Ectodermal cell (in vitro differentiated cells): ENCODE measurements around the gene OTC. TPM values are rescaled to one million over a fixed set of nuclear protein-coding genes. Genes with fewer than 3 reads are reported as not detected.

ENCODE experiments used
- H3K27ac ChIP-seq: 2 replicates; pipeline ENCODE4 v1.7.0; 2013; ENCODE audit warnings: mild to moderate bottlenecking, low read depth, low read length; ENCODE audit not compliant: insufficient read depth, poor library complexity, severe bottlenecking
- H3K27me3 ChIP-seq: 2 replicates; pipeline ENCODE4 v1.7.0; 2013; ENCODE audit warnings: mild to moderate bottlenecking, low read length; ENCODE audit not compliant: insufficient read depth, control insufficient read depth, poor library complexity, severe bottlenecking
- H3K36me3 ChIP-seq: one replicate; pipeline ENCODE4 v1.7.0; 2013; ENCODE audit warnings: low read length; ENCODE audit not compliant: control insufficient read depth, insufficient read depth
- H3K4me1 ChIP-seq: one replicate; pipeline ENCODE4 v1.7.0; 2013; ENCODE audit warnings: low read length; ENCODE audit not compliant: control insufficient read depth, insufficient read depth
- H3K4me3 ChIP-seq: 2 replicates; pipeline ENCODE4 v1.7.0; 2013; ENCODE audit warnings: low read depth, low read length, control low read depth; ENCODE audit not compliant: insufficient read depth
- H3K9me3 ChIP-seq: 2 replicates; pipeline ENCODE4 v1.7.0; 2013; ENCODE audit warnings: mild to moderate bottlenecking, low read length, moderate library complexity; ENCODE audit not compliant: control insufficient read depth
- WGBS, 2 experiments: methylation state at CpG; one replicate each; pipeline ENCODE4 v1.1.7; 2013; ENCODE audit warnings: missing lambda C conversion rate in 2 of 2; 5-methylcytosine and 5-hydroxymethylcytosine counted together
- polyA plus RNA-seq, 4 experiments: library from polyadenylated mRNA; stranded (reverse); fragments of 50-300 nt; gene quantifications; one replicate each; pipeline ENCODE4 v1.2.3, GENCODE V29; 2013

Gene OTC
- not detected for polyA plus RNA-seq (2013, experiment 1 of 4)
- not detected for polyA plus RNA-seq (2013, experiment 2 of 4)
- polyA plus RNA-seq (2013, experiment 3 of 4) = not detected
- not detected for polyA plus RNA-seq (2013, experiment 4 of 4)

DNA sequence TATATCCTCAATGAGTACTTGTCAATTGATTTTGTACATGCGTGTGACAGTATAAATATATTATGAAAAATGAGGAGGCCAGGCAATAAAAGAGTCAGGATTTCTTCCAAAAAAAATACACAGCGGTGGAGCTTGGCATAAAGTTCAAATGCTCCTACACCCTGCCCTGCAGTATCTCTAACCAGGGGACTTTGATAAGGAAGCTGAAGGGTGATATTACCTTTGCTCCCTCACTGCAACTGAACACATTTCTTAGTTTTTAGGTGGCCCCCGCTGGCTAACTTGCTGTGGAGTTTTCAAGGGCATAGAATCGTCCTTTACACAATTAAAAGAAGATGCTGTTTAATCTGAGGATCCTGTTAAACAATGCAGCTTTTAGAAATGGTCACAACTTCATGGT lies at the start of gene OTC:
Gene OTC (plus strand): TSS at position 243 of the 400 bp plus-strand sequence. CDS start 93 bp downstream, at position 336.
- no peaks in the 10 kb centered on the region for H3K4me1 ChIP-seq
- H3K27me3 ChIP-seq = no peaks in the 10 kb centered on the region
- H3K36me3 ChIP-seq = no peaks in the 10 kb centered on the region
- H3K9me3 ChIP-seq = no peaks in the 10 kb centered on the region
- H3K27ac ChIP-seq = no peak within 1 kb of the TSS
- WGBS, 2 experiments = 94 to 98% methylated on average over 2 to 4 of the region's 4 CpGs
- no peak within 1 kb of the TSS for H3K4me3 ChIP-seq

DNA sequence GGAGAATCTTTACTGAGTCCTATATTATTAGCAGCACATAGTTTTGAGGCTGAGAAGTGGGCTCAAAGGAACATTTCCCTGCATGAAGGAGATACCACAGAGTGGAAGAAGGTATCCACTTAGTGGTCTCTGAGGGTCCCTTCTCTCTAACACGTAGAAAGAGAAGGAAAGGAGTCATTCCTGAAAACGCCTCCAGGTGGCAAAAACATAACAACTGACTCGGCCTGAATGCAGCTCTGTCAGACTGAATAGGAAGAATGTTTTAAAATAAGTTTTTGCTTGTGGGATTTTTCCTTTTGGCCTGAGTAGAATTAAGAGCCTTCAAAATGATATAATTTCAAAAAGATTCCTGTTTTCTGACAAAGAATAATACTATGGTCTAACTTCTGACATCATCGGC lies 48.4 kb upstream of the OTC start:
- Histone ChIP-seq H3K36me3 (no peaks in the 10 kb centered on the region), H3K9me3 (no peaks in the 10 kb centered on the region), H3K27me3 (no peaks in the 10 kb centered on the region), H3K27ac (no peak overlapping the region), H3K4me1 (no peaks in the 10 kb centered on the region), H3K4me3 (no peak overlapping the region)
- 39 to 40% methylated on average over 3 of the region's 4 CpGs for WGBS, 2 experiments

DNA sequence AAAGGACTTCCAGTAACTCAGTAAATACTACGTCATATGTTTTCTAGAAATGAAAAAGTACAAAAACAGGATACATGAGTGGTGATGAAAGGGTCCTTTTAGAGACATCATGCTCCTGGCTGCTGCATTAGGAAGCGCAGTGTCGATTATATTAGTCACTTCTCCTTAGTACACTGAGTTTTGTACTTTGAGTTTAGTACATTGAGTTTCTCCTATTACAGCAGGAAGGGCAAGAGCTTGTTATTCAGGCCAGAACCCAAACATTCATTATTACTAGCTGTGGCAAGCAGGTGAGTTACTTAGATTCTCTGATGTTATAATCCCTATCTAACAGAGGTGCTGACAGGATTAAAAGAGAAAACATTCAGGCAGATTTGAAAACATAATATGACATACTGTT lies 46.4 kb upstream of the OTC start:
- no peak overlapping the region for H3K27ac ChIP-seq
- no peaks in the 10 kb centered on the region for H3K27me3 ChIP-seq
- no peak overlapping the region for H3K4me3 ChIP-seq
- no peaks in the 10 kb centered on the region for H3K4me1 ChIP-seq
- 100% methylated on average over 3 of the region's 3 CpGs for WGBS, 2 experiments
- H3K9me3 ChIP-seq = no peaks in the 10 kb centered on the region
- no peaks in the 10 kb centered on the region for H3K36me3 ChIP-seq

DNA sequence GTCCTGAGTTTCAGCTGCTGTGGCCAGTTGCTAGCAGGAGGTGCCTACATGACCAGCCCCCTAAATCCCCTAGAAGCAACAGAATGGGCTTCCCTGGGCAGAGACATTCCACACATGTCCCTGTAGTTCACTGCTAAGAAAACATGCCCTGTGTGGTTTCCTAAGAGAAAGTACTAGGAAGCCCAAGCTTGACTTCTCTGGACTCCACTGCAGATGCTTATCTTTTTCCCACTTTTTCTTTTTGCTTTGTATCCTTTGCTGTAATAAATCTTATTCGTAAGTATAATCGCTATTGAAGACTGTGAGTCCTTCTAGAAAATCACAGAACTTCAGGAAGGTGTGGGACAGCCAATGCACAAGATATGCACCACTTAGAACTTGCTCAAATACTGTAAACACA lies 40.7 kb upstream of the OTC start:
- Histone ChIP-seq H3K27me3 (no peaks in the 10 kb centered on the region), H3K4me3 (no peak overlapping the region), H3K9me3 (no peaks in the 10 kb centered on the region), H3K27ac (no peak overlapping the region), H3K36me3 (no peaks in the 10 kb centered on the region), H3K4me1 (no peaks in the 10 kb centered on the region)
- 80 to 100% methylated on average over 1 to 2 of the region's 2 CpGs for WGBS, 2 experiments

DNA sequence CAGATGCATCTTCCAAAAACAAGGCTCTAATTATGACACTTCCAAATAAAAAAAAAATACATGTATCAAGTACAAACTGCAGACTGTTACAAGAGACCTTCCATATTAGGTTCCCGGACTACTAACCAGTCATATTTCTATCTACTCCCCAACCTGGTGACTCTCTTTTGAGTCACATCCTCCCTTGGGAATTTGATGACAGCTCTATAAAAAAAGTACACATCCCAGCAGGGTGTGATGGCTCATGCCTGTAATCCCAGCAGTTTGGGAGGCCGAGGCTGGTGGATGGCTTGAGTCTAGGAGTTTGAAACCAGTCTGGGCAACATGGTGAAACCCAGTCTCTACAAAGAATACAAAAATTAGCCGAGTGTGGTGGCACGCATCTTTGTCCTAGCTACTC lies 40.0 kb upstream of the OTC start:
- WGBS, 2 experiments = 89 to 94% methylated on average over 4 of the region's 4 CpGs
- Histone ChIP-seq H3K4me1 (no peaks in the 10 kb centered on the region), H3K4me3 (no peak overlapping the region), H3K36me3 (no peaks in the 10 kb centered on the region), H3K27ac (no peak overlapping the region), H3K27me3 (no peaks in the 10 kb centered on the region), H3K9me3 (no peaks in the 10 kb centered on the region)

DNA sequence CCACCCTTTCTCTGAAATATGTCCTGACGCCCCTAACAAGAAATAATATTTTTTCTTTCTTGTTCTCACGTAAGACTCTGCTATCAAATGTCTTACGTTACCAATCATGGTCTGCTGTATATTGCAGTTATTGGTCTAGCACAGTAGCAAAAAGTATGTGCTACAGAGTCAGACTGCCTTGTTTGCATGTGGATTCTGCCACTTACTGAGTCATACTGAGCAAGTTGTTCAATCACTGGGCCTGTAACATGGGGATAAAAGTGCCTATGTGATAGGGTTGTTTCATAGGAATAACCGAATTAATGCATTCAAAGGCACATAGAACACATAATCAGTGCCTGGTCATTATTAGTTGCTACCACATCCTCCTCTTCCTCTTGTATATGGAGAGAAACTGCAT lies 39.2 kb upstream of the OTC start:
- Histone ChIP-seq H3K27ac (no peak overlapping the region), H3K4me1 (no peaks in the 10 kb centered on the region), H3K27me3 (no peaks in the 10 kb centered on the region), H3K4me3 (no peak overlapping the region), H3K9me3 (no peaks in the 10 kb centered on the region), H3K36me3 (no peaks in the 10 kb centered on the region)
- 86 to 95% methylated on average over 1 to 4 of the region's 4 CpGs for WGBS, 2 experiments

DNA sequence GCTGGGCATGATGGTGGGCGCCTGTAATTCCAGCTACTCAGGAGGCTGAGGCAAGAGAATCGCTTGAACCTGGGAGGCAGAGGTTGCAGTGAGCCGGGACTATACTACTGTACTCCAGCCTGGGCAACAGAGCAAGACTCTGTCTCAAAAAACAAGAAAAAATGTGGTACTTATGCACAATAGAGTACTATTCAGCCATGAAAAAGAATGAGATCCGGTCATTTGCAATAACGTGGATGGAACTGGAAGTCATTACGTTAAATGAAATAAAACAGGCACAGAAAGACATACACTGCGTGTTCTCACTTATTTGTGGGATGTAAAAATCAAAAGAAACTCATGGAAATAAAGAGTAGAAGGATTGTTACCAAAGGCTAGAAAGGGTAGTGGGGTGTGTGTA lies 37.2 kb upstream of the OTC start:
- Histone ChIP-seq H3K27me3 (no peaks in the 10 kb centered on the region), H3K27ac (no peak overlapping the region), H3K9me3 (no peaks in the 10 kb centered on the region), H3K4me1 (no peaks in the 10 kb centered on the region), H3K36me3 (no peaks in the 10 kb centered on the region), H3K4me3 (no peak overlapping the region)
- 90 to 92% methylated on average over 7 of the region's 7 CpGs for WGBS, 2 experiments

DNA sequence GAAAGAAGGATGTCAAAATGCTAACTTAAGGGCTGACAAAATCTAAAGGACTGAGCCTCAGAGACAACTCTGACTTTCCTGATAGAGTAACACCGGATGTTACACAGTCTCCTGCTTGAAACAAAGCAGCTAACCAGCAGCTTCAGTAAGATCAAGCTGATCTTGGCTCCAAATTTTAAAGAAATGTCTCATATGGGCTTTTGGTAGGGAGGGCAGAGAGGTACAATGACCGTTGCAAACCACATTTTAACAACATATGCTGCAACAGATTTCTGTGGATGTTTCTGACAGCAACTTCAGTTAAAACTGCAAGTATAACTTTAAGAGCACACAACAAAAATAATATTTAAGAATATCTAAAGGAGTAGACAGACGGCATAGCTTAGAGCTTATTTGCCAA lies 34.2 kb upstream of the OTC start:
- H3K27me3 ChIP-seq = no peaks in the 10 kb centered on the region
- H3K36me3 ChIP-seq = no peaks in the 10 kb centered on the region
- H3K9me3 ChIP-seq = no peaks in the 10 kb centered on the region
- 88 to 100% methylated on average over 1 of the region's 3 CpGs for WGBS, 2 experiments
- H3K4me3 ChIP-seq = no peak overlapping the region
- H3K27ac ChIP-seq = no peak overlapping the region
- no peaks in the 10 kb centered on the region for H3K4me1 ChIP-seq

DNA sequence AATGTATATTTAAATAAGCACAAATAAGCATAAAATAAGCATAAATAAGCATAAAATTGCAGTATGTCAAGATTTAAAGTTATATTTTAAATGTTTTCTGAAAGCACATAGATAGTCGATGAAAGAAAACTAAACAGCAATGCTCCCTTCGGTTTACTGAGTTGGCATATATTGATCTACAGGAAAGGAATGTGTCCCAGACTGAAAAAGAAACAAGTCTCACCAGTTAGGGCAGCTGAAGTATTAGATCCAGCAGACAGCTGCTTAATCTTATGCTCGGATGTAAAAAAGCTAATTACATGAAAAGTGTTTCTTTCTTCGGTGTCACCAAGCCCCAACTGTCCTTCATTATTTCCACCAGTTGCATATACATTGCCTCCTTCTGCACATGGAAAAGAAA lies 33.8 kb upstream of the OTC start:
- no peaks in the 10 kb centered on the region for H3K9me3 ChIP-seq
- H3K27ac ChIP-seq = no peak overlapping the region
- WGBS, 2 experiments = 96% methylated on average over 3 to 4 of the region's 4 CpGs
- no peaks in the 10 kb centered on the region for H3K4me1 ChIP-seq
- H3K27me3 ChIP-seq = no peaks in the 10 kb centered on the region
- no peak overlapping the region for H3K4me3 ChIP-seq
- no peaks in the 10 kb centered on the region for H3K36me3 ChIP-seq

DNA sequence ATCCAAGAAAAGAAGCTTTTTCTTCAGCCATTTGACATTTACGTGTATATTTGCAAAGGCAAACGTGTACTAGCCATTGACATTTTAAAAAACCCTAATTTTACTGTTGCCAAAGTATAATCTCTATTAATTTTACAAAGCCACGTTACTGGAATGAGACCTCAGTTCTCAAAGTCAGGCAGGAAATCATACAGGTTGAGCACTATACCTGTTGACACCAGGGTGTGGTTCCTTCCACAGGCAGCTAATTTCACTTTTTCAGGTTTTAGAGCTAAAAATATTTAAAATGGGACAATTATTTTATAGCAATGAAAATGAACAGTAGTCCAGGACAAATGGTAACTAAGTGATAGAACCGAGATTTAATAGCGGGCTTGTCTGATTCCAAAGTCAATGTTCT lies 31.6 kb upstream of the OTC start:
- no peaks in the 10 kb centered on the region for H3K9me3 ChIP-seq
- H3K27ac ChIP-seq = no peak overlapping the region
- no peaks in the 10 kb centered on the region for H3K27me3 ChIP-seq
- no peaks in the 10 kb centered on the region for H3K36me3 ChIP-seq
- H3K4me1 ChIP-seq = no peaks in the 10 kb centered on the region
- no peak overlapping the region for H3K4me3 ChIP-seq
- 94 to 96% methylated on average over 5 of the region's 5 CpGs for WGBS, 2 experiments

DNA sequence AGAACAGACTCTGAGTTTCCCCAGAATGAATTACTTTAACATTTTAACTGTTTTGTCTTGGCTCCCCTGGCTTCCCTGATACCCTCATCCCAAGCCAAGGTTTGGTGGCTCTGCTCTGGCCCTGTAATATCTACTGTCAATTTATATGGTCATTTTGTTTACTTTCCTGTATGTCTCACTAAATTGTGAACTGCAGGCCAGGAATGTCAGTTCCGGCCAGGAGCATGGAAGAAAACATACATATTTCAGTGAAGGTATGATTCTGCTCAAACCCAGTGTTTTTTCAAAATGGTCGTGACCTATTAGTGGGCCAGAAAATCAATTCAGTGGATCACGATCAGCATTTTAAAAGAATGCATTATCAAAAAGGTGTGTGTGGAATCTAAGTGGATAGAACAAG lies 26.3 kb upstream of the OTC start:
- 81 to 87% methylated on average over 3 of the region's 3 CpGs for WGBS, 2 experiments
- Histone ChIP-seq H3K27ac (no peak overlapping the region), H3K9me3 (no peaks in the 10 kb centered on the region)

More for the DNA sequence above, 26.3 kb upstream of the OTC start:
- no peaks in the 10 kb centered on the region for H3K27me3 ChIP-seq
- peak overlapping the region; percentile 58 for H3K4me3 ChIP-seq
- no peaks in the 10 kb centered on the region for H3K4me1 ChIP-seq
- no peaks in the 10 kb centered on the region for H3K36me3 ChIP-seq
